HEK293 (cell line): ENCODE results near the gene RNF225.

ENCODE experiments used
- EGR2 ChIP-seq: fragments of 450-650 bp; formaldehyde crosslinking; IDR thresholded peaks from 2 replicates; pipeline ENCODE4 v1.5.1; 2016; ENCODE audit warnings: low read depth, missing biosample characterization, missing genetic modification characterization
- GLIS2 ChIP-seq: fragments of 450-650 bp; formaldehyde crosslinking; IDR thresholded peaks from 2 replicates; pipeline ENCODE4 v1.5.1; 2016; ENCODE audit warnings: missing biosample characterization, missing genetic modification characterization
- KLF7 ChIP-seq: fragments of 450-650 bp; formaldehyde crosslinking; IDR thresholded peaks from 2 replicates; pipeline ENCODE4 v1.5.1; 2016; ENCODE audit warnings: missing biosample characterization, missing genetic modification characterization, borderline replicate concordance
- MYNN ChIP-seq: fragments of 450-650 bp; formaldehyde crosslinking; IDR thresholded peaks from 2 replicates; pipeline ENCODE4 v1.5.1; 2016; ENCODE audit warnings: missing biosample characterization, missing genetic modification characterization, borderline replicate concordance
- YY2 ChIP-seq: fragments of 450-650 bp; formaldehyde crosslinking; IDR thresholded peaks from 2 replicates; pipeline ENCODE4 v1.5.1; 2016; ENCODE audit warnings: missing biosample characterization, missing genetic modification characterization
- ZBTB1 ChIP-seq: fragments of 450-650 bp; formaldehyde crosslinking; IDR thresholded peaks from 2 replicates; pipeline ENCODE4 v1.5.1; 2016; ENCODE audit warnings: missing biosample characterization, missing genetic modification characterization
- ZBTB8A ChIP-seq: fragments of 450-650 bp; formaldehyde crosslinking; IDR thresholded peaks from 2 replicates; pipeline ENCODE4 v1.5.1; 2016; ENCODE audit warnings: missing biosample characterization, missing genetic modification characterization
- ZNF10 ChIP-seq: fragments of 450-650 bp; formaldehyde crosslinking; IDR thresholded peaks from 2 replicates; pipeline ENCODE4 v1.5.1; 2017; ENCODE audit warnings: missing biosample characterization, missing genetic modification characterization
- ZNF112 ChIP-seq: fragments of 450-650 bp; formaldehyde crosslinking; IDR thresholded peaks from 2 replicates; pipeline ENCODE4 v1.5.0; 2017; ENCODE audit warnings: missing biosample characterization, missing genetic modification characterization
- ZNF133 ChIP-seq: fragments of 450-650 bp; formaldehyde crosslinking; IDR thresholded peaks from 2 replicates; pipeline ENCODE4 v1.5.1; 2016; ENCODE audit warnings: missing biosample characterization, missing genetic modification characterization
- ZNF292 ChIP-seq: fragments of 450-650 bp; formaldehyde crosslinking; IDR thresholded peaks from 2 replicates; pipeline ENCODE4 v1.5.1; 2016; ENCODE audit warnings: low read depth, missing biosample characterization, missing genetic modification characterization, borderline replicate concordance
- ZNF394 ChIP-seq: fragments of 450-650 bp; formaldehyde crosslinking; IDR thresholded peaks from 2 replicates; pipeline ENCODE4 v1.5.1; 2016; ENCODE audit warnings: missing biosample characterization, missing genetic modification characterization, mild to moderate bottlenecking, moderate library complexity, borderline replicate concordance
- ZNF529 ChIP-seq: fragments of 450-650 bp; formaldehyde crosslinking; IDR thresholded peaks from 2 replicates; pipeline ENCODE4 v1.5.1; 2017; ENCODE audit warnings: missing genetic modification characterization, missing biosample characterization; ENCODE audit not compliant: insufficient replicate concordance
- ZNF621 ChIP-seq: fragments of 450-650 bp; formaldehyde crosslinking; IDR thresholded peaks from 2 replicates; pipeline ENCODE4 v1.5.1; 2017; ENCODE audit warnings: missing biosample characterization, missing genetic modification characterization
- ZNF670 ChIP-seq: fragments of 450-650 bp; formaldehyde crosslinking; IDR thresholded peaks from 2 replicates; pipeline ENCODE4 v1.5.1; 2016; ENCODE audit warnings: missing biosample characterization, missing genetic modification characterization, low read depth
- ZNF677 ChIP-seq: fragments of 450-650 bp; IDR thresholded peaks from 2 replicates; pipeline ENCODE4 v1.5.0; 2018; ENCODE audit warnings: missing biosample characterization, mild to moderate bottlenecking, missing genetic modification characterization, moderate library complexity
- ZSCAN23 ChIP-seq: fragments of 450-650 bp; formaldehyde crosslinking; IDR thresholded peaks from 2 replicates; pipeline ENCODE4 v1.5.1; 2016; ENCODE audit warnings: missing biosample characterization, missing genetic modification characterization
- ZSCAN30 ChIP-seq: fragments of 450-650 bp; IDR thresholded peaks from 2 replicates; pipeline ENCODE4 v1.5.1; 2018; ENCODE audit warnings: missing biosample characterization, mild to moderate bottlenecking, missing genetic modification characterization, moderate library complexity
- TF ChIP-seq, protein P1 (sequence below): fragments of 450-650 bp; formaldehyde crosslinking; IDR thresholded peaks from 2 replicates; pipeline ENCODE4 v1.5.1; 2016; ENCODE audit warnings: missing biosample characterization, missing genetic modification characterization
- TF ChIP-seq, protein P2 (sequence below): fragments of 450-650 bp; formaldehyde crosslinking; IDR thresholded peaks from 2 replicates; pipeline ENCODE4 v1.5.1; 2016; ENCODE audit warnings: missing biosample characterization, missing genetic modification characterization, low read depth
- TF ChIP-seq, protein P3 (sequence below): sonication (generic); formaldehyde crosslinking; IDR thresholded peaks from 2 replicates; pipeline ENCODE4 v1.8.1; 2022; ENCODE audit warnings: mild to moderate bottlenecking, moderate library complexity, missing genetic modification reagents
- TF ChIP-seq, protein P4 (sequence below): fragments of 450-650 bp; formaldehyde crosslinking; IDR thresholded peaks from 2 replicates; pipeline ENCODE4 v1.5.1; 2016; ENCODE audit warnings: missing biosample characterization, missing genetic modification characterization
- TF ChIP-seq, protein P5 (sequence below): IDR thresholded peaks from 2 replicates; pipeline ENCODE4 v1.6.1; 2011; ENCODE audit warnings: mild to moderate bottlenecking, low read depth, low read length, borderline replicate concordance
- TF ChIP-seq, protein P6 (sequence below): fragments of 450-650 bp; formaldehyde crosslinking; IDR thresholded peaks from 2 replicates; pipeline ENCODE4 v1.5.1; 2017; ENCODE audit warnings: missing biosample characterization, missing genetic modification characterization
- TF ChIP-seq, protein P7 (sequence below): fragments of 450-650 bp; formaldehyde crosslinking; IDR thresholded peaks from 2 replicates; pipeline ENCODE4 v1.5.1; 2016; ENCODE audit warnings: missing biosample characterization, missing genetic modification characterization

RNF225 gene

DNA sequence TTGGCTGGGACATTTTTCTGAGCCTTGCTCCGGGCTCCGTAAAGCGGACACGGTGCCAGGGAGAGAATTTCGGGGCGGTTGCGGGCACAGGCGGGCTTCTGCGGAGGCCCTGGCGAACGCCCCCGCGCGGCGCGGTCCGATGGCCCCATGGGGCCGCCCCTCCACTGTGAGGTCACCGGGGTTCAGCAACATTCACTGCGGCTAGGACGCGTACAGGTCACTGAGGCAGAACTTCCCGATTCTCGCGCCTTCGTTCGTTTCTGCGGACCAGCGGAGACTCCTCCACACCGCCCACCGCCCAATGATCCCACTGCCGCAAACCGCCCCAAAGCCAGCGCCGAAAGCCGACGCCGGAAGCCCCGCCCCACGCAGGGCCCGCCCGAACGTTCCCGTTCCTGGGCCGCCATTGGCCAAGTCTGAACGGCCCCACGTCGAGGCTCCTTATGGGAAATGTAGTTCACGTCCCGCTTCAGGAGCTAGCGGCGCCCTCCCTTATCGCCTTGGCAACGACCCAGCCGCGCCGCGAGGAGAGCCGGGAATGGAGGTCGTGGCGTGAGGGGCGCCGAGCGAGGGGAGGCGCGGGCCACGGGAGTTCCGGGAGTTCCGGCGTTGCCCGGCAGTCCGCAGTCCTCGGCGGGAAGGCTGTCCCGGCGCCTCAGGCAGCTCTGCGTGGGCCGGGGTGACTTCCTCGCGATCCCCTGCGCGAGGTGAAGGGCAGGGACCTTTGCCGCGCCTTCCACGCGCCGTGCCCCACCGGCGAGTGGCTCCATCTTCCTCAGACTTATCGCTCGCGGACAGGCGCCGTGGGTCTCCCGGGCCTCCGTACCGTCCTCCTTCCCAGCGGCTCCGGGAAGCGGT, 12.9 kb downstream of the RNF225 start, which contains the start of gene ZNF584 (continued):
- TF ChIP-seq, protein P1, sequence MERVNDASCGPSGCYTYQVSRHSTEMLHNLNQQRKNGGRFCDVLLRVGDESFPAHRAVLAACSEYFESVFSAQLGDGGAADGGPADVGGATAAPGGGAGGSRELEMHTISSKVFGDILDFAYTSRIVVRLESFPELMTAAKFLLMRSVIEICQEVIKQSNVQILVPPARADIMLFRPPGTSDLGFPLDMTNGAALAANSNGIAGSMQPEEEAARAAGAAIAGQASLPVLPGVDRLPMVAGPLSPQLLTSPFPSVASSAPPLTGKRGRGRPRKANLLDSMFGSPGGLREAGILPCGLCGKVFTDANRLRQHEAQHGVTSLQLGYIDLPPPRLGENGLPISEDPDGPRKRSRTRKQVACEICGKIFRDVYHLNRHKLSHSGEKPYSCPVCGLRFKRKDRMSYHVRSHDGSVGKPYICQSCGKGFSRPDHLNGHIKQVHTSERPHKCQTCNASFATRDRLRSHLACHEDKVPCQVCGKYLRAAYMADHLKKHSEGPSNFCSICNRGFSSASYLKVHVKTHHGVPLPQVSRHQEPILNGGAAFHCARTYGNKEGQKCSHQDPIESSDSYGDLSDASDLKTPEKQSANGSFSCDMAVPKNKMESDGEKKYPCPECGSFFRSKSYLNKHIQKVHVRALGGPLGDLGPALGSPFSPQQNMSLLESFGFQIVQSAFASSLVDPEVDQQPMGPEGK (tag by site-specific recombination), result peak; percentile 54
- TF ChIP-seq MYNN (no peak), EGR2 (tag by site-specific recombination) (peak; percentile 95), ZNF529 (tag by site-specific recombination) (no peak), ZBTB8A (tag by site-specific recombination) (peak; percentile 85), ZNF670 (tag by site-specific recombination) (no peak), ZNF621 (tag by site-specific recombination) (no peak), ZNF292 (tag by site-specific recombination) (no peak), ZNF112 (tag by site-specific recombination) (no peak), GLIS2 (peak; percentile 58), ZSCAN30 (tag by site-specific recombination) (peak; percentile 65), ZSCAN23 (tag by site-specific recombination) (no peak), YY2 (tag by site-specific recombination) (peak; percentile 62), ZNF10 (tag by site-specific recombination) (no peak), ZNF677 (no peak), ZNF394 (tag by site-specific recombination) (peak; percentile 20; the same call in 1 of the 2 replicates), KLF7 (peak; percentile 83; the same call in 1 of the 2 replicates), ZBTB1 (tag by site-specific recombination) (no peak), ZNF133 (tag by site-specific recombination) (no peak)
- TF ChIP-seq, protein P2, sequence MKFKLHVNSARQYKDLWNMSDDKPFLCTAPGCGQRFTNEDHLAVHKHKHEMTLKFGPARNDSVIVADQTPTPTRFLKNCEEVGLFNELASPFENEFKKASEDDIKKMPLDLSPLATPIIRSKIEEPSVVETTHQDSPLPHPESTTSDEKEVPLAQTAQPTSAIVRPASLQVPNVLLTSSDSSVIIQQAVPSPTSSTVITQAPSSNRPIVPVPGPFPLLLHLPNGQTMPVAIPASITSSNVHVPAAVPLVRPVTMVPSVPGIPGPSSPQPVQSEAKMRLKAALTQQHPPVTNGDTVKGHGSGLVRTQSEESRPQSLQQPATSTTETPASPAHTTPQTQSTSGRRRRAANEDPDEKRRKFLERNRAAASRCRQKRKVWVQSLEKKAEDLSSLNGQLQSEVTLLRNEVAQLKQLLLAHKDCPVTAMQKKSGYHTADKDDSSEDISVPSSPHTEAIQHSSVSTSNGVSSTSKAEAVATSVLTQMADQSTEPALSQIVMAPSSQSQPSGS (tag by site-specific recombination), result no peak
- TF ChIP-seq, protein P3, sequence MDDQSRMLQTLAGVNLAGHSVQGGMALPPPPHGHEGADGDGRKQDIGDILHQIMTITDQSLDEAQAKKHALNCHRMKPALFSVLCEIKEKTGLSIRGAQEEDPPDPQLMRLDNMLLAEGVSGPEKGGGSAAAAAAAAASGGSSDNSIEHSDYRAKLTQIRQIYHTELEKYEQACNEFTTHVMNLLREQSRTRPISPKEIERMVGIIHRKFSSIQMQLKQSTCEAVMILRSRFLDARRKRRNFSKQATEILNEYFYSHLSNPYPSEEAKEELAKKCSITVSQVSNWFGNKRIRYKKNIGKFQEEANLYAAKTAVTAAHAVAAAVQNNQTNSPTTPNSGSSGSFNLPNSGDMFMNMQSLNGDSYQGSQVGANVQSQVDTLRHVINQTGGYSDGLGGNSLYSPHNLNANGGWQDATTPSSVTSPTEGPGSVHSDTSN (CRISPR knock-in tag), result peak; percentile 85
- TF ChIP-seq, protein P4, sequence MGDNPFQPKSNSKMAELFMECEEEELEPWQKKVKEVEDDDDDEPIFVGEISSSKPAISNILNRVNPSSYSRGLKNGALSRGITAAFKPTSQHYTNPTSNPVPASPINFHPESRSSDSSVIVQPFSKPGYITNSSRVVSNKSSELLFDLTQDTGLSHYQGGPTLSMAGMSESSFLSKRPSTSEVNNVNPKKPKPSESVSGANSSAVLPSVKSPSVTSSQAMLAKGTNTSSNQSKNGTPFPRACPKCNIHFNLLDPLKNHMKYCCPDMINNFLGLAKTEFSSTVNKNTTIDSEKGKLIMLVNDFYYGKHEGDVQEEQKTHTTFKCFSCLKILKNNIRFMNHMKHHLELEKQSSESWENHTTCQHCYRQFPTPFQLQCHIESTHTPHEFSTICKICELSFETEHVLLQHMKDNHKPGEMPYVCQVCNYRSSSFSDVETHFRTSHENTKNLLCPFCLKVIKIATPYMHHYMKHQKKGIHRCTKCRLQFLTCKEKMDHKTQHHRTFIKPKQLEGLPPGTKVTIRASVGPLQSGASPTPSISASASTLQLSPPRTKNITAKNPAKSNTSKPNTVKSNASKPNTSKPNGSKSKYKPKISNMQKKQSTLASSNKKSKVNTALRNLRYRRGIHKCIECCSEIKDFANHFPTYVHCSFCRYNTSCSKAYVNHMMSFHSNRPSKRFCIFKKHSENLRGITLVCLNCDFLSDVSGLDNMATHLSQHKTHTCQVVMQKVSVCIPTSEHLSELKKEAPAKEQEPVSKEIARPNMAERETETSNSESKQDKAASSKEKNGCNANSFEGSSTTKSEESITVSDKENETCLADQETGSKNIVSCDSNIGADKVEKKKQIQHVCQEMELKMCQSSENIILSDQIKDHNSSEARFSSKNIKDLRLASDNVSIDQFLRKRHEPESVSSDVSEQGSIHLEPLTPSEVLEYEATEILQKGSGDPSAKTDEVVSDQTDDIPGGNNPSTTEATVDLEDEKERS, result 0 out of 2 replicates have a peak, but pooled peaks have one; percentile 36
- TF ChIP-seq, protein P5, sequence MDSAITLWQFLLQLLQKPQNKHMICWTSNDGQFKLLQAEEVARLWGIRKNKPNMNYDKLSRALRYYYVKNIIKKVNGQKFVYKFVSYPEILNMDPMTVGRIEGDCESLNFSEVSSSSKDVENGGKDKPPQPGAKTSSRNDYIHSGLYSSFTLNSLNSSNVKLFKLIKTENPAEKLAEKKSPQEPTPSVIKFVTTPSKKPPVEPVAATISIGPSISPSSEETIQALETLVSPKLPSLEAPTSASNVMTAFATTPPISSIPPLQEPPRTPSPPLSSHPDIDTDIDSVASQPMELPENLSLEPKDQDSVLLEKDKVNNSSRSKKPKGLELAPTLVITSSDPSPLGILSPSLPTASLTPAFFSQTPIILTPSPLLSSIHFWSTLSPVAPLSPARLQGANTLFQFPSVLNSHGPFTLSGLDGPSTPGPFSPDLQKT, result no peak
- TF ChIP-seq, protein P6, sequence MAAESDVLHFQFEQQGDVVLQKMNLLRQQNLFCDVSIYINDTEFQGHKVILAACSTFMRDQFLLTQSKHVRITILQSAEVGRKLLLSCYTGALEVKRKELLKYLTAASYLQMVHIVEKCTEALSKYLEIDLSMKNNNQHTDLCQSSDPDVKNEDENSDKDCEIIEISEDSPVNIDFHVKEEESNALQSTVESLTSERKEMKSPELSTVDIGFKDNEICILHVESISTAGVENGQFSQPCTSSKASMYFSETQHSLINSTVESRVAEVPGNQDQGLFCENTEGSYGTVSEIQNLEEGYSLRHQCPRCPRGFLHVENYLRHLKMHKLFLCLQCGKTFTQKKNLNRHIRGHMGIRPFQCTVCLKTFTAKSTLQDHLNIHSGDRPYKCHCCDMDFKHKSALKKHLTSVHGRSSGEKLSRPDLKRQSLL (tag by site-specific recombination), result no peak
- TF ChIP-seq, protein P7, sequence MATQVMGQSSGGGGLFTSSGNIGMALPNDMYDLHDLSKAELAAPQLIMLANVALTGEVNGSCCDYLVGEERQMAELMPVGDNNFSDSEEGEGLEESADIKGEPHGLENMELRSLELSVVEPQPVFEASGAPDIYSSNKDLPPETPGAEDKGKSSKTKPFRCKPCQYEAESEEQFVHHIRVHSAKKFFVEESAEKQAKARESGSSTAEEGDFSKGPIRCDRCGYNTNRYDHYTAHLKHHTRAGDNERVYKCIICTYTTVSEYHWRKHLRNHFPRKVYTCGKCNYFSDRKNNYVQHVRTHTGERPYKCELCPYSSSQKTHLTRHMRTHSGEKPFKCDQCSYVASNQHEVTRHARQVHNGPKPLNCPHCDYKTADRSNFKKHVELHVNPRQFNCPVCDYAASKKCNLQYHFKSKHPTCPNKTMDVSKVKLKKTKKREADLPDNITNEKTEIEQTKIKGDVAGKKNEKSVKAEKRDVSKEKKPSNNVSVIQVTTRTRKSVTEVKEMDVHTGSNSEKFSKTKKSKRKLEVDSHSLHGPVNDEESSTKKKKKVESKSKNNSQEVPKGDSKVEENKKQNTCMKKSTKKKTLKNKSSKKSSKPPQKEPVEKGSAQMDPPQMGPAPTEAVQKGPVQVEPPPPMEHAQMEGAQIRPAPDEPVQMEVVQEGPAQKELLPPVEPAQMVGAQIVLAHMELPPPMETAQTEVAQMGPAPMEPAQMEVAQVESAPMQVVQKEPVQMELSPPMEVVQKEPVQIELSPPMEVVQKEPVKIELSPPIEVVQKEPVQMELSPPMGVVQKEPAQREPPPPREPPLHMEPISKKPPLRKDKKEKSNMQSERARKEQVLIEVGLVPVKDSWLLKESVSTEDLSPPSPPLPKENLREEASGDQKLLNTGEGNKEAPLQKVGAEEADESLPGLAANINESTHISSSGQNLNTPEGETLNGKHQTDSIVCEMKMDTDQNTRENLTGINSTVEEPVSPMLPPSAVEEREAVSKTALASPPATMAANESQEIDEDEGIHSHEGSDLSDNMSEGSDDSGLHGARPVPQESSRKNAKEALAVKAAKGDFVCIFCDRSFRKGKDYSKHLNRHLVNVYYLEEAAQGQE (tag by site-specific recombination), result no peak
